ENCODE measurements around the gene MIA2.

Gene MIA2

DNA sequence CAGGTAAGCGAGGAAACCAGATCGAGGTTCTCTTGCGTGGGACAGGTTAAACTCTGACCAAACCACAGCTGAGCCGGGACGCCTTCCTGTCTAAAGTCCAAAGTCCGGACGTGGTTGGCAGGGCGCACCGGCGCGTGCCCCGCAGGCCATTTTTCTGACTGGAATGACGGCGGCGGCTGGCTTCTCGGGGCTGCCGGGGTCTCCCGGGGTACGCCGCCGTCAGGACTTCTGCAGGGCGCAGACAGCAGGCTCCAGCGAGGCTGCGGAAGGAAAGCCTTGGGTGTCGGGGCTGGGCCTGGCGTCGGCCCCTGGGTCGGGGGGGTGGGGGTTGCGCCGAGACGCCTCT is 32.8 kb downstream of the MIA2 start:
- TF ChIP-seq, protein P1, sequence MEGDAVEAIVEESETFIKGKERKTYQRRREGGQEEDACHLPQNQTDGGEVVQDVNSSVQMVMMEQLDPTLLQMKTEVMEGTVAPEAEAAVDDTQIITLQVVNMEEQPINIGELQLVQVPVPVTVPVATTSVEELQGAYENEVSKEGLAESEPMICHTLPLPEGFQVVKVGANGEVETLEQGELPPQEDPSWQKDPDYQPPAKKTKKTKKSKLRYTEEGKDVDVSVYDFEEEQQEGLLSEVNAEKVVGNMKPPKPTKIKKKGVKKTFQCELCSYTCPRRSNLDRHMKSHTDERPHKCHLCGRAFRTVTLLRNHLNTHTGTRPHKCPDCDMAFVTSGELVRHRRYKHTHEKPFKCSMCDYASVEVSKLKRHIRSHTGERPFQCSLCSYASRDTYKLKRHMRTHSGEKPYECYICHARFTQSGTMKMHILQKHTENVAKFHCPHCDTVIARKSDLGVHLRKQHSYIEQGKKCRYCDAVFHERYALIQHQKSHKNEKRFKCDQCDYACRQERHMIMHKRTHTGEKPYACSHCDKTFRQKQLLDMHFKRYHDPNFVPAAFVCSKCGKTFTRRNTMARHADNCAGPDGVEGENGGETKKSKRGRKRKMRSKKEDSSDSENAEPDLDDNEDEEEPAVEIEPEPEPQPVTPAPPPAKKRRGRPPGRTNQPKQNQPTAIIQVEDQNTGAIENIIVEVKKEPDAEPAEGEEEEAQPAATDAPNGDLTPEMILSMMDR (IDR thresholded peaks at IDR 0.05) = no peak
- no peak for TF ChIP-seq ZFX (IDR thresholded peaks at IDR 0.05; ENCODE audit: borderline replicate concordance)

DNA sequence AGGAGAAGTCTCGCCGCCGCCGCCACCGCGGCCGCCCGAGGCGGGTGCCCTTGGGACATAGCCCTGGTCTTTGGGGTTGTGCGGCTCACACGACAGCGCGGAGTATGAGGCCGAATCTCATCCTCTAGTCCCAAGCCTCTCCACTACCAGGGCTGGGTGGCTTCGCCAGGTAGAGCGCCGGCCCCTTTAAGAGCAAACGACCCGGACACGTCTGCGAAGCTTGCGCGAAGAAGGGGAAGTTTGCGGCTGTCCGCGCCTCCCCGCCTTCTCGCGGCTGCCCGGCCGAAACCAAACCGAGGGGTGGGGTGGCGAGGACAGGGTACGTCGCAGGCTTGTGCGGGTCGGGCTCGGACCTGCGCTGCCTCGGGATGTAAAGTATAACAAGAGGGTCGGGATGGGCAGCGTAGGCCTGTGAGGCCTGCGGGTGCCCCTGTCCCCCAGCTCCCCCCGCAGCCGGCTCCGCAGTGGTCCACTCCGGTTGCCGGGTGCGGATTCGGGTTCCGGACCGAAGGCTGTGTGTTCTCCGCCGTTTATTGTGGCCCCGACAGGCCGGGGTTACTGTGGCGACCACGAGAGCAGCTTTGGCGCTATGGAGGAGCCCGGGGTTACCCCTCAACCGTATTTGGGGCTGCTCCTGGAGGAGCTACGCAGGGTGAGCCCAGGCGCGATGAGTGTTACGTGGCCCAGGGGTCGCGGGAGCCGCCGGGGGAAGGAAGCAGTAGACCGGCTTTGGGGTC is 33.3 kb downstream of the MIA2 start:
- TF ChIP-seq ZFX (IDR thresholded peaks at IDR 0.05; ENCODE audit: borderline replicate concordance) = no peak
- TF ChIP-seq, protein P1 (IDR thresholded peaks at IDR 0.05) = no peak
- peak overlapping the region; percentile 98 for H3K27ac ChIP-seq

More for the DNA sequence above, 32.8 kb downstream of the MIA2 start:
- peak overlapping the region; percentile 98 for H3K27ac ChIP-seq

DNA sequence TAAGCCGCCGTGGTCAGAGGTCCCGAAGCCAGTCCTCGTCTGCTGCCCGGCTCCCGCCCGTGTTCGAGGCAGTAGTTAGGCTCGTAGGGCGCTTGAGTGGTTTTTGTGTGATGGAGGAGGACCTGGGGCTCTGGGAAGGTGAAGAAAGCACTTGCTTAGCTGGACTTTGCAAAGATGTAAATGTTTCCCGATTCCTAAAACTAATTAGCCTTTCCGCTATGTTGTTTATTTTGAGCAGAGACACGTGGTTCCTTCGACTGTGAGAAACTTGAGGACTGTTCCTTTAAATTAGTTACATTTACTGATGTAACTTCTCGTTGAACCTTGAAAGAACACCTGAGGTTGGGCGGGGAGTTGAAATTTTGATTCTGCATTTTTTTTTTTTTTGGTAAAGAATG is 33.9 kb downstream of the MIA2 start:
- TF ChIP-seq, protein P1 (IDR thresholded peaks at IDR 0.05) = no peak
- no peak for TF ChIP-seq ZFX (IDR thresholded peaks at IDR 0.05; ENCODE audit: borderline replicate concordance)
- peak overlapping the region; percentile 98 for H3K27ac ChIP-seq

DNA sequence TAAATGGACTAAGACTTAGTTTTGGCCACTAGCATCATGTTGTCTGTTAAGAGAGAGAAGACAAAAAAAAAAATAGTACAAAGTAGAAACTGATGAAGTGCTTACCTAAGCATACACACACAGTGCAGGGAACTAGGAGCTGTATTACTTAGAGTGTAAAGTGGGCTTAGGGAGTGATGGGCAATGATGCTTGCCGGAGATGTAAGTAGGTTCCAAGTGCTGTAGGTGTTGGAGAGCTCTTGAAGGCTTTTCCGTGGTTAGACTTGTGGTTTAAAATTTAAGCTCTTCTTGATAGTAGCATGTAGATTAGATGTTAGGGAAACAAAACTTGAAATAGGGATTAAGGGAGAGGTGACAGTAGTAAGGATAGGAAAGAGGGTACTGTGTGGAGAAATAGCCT is 34.7 kb downstream of the MIA2 start:
- TF ChIP-seq, protein P1 (IDR thresholded peaks at IDR 0.05) = no peak
- no peak for TF ChIP-seq ZFX (IDR thresholded peaks at IDR 0.05; ENCODE audit: borderline replicate concordance)
- peak overlapping the region; percentile 98 for H3K27ac ChIP-seq

DNA sequence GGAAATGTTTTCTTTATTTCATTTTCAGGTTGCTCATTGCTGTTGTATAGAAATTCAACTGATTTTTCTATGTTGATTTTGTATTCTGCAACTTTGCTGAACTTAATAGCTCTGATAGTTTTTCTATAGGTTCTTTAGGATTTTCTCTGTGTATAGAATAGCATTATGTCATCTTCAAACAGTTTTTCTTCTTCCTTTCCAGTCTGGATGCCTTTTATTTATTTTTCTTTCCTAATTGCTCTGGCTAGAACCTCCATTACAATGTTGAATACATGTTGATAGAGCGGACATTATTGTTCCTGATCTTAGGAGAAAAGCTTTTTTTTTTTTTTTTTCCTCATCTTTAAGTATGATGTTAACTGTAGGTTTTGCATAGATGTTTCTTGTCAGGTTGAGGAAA is 39.2 kb downstream of the MIA2 start:
- H3K27ac ChIP-seq = no peak overlapping the region
- TF ChIP-seq, protein P1 (IDR thresholded peaks at IDR 0.05) = no peak
- TF ChIP-seq ZFX (IDR thresholded peaks at IDR 0.05; ENCODE audit: borderline replicate concordance) = no peak

DNA sequence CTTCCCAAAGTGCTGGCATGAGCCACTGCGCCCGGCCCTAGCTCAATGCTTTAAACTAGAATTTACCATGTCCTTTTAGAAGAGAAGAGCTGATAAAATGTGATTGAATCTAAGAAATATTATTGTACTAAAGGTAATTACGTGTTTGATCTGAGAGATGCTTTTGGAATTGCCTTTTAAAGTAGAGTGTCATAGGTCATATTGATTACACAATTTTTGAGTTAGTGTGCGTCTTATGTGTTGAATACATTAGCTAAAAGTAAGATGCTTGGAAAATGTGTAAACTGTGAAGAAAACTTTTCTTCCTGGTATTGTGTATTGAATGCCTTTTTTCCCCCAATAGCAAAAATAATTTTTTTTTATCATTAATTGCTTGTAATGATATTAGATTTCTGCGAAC is 41.7 kb downstream of the MIA2 start:
- no peak overlapping the region for H3K27ac ChIP-seq
- TF ChIP-seq, protein P1 (IDR thresholded peaks at IDR 0.05) = no peak
- TF ChIP-seq ZFX (IDR thresholded peaks at IDR 0.05; ENCODE audit: borderline replicate concordance) = no peak

DNA sequence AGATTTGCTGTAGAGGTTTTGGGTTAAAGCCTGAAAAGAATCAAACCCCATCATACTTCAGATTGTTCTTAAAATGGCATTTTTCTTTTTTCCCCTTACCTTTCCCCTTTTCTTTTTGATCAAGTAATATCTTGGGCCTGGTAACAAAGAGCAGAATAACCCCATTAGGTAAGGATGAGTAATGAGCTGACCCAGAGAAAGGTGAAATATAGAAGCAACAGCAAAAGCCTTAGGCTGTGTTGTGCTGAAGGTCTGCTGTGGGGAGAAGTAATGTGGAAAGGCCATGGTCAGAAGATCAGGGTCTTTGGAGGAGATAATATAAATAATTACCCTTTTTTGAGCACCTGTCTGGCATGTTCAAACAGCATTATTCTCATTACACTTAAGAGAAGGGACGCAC is 42.3 kb downstream of the MIA2 start:
- no peak for TF ChIP-seq ZFX (IDR thresholded peaks at IDR 0.05; ENCODE audit: borderline replicate concordance)
- TF ChIP-seq, protein P1 (IDR thresholded peaks at IDR 0.05) = no peak
- H3K27ac ChIP-seq = no peak overlapping the region; the same call in 1 of the 2 replicates

All from 22Rv1 (cell line).